HG03095 (cell line): ENCODE results near the gene ZNF618.

ENCODE experiments used
- ATAC-seq: cut with Tn5 transposase; IDR thresholded peaks from one replicate; pipeline ENCODE4 v1.9.1; 2021; ENCODE audit warnings: moderate library complexity; ENCODE audit not compliant: unreplicated experiment

ZNF618 gene

DNA sequence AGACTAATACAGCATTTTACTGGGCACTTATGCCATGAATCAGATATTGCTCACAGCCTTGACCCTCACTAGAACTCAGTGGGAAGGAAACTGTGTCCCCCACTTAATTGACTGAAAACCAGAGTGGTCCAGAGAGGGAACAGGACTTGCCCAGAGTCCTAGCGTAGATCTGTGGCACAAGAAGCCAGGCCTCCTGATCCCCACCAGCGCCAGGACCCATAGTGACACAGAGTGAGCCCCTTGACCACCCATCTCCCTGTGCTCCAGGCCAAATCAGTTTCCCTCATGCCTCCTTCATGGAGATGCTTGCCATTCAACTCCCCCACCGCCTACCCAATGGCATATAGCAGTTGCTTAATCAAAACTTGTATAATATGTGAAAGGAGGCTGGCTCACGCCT, 214.7 kb downstream of the ZNF618 start:
- no peak for ATAC-seq

- no peak for ATAC-seq
Measured at GRCh38 chr9:114091711-114092110, 215.6 kb downstream of the ZNF618 start.

DNA sequence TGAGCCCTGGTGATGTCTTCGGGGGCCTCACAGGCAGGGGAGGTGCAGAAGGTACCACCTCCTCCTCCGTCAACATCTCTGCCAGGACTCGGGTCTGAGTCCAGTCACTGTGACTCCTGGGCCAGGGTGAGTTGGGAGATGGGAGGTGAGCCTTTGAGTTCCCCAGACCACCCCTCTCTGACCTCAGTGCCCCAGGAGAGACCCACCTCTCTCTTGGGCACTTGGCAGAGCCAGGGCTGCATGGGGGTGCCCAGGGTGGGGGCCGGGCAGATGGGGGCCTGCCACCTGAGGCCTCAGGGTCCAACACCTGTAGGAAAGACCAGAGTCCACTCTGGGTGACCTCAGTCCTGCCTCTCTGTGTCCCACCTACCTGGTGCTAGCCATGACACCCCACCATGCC, 216.2 kb downstream of the ZNF618 start:
- ATAC-seq, result no peak

- no peak for ATAC-seq
Measured at GRCh38 chr9:114093031-114093471, 216.9 kb downstream of the ZNF618 start.

- no peak for ATAC-seq
Measured at GRCh38 chr9:114093761-114094505, 217.8 kb downstream of the ZNF618 start.

GRCh38 chr9:114094971-114095370, 218.9 kb downstream of the ZNF618 start:
- no peak for ATAC-seq

DNA sequence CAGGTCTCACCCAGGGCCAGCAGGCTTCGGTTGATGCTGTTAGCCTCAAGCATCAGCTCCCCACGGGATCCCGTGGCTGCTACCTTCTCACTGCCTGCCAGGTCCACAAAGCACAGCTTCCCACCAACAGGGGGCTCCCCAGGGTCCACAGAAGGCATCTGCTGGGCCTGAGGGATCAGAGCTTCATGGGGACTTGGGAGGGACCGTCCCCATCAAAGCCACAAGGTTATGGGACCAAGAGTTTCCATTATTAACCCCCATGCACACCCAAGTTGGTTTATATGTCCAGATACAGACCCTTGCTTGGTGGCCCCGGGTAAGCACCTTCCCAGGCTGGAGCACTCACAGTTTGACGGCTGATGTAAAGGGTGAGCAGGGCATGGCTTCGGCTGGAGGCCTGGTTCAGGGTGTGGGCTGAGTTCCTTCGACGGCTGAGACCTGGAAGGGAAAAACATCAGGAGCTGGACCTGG, 220.0 kb downstream of the ZNF618 start:
- no peak for ATAC-seq

GRCh38 chr9:114096866-114097612, 220.9 kb downstream of the ZNF618 start:
- ATAC-seq, result no peak

DNA sequence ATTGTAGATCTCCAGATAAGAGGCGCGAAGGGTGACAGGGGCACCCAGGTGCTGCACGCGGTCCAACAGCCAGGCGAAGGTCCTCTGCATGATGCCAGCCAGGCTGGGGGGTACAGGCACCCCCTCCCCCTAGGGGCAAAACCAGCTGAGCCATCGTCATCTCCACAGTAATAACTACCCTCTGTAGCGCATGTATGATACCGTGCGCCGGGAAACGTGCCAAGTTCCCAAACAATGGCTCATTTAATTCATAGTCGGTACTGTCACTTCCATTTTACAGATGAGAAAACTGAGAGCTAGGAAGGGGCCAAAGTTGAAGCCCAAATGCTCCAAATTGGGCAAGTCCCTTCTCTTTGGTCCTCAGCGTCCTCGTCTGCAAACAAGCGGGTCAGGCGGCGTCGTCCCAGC, 221.5 kb downstream of the ZNF618 start:
- ATAC-seq, result no peak

DNA sequence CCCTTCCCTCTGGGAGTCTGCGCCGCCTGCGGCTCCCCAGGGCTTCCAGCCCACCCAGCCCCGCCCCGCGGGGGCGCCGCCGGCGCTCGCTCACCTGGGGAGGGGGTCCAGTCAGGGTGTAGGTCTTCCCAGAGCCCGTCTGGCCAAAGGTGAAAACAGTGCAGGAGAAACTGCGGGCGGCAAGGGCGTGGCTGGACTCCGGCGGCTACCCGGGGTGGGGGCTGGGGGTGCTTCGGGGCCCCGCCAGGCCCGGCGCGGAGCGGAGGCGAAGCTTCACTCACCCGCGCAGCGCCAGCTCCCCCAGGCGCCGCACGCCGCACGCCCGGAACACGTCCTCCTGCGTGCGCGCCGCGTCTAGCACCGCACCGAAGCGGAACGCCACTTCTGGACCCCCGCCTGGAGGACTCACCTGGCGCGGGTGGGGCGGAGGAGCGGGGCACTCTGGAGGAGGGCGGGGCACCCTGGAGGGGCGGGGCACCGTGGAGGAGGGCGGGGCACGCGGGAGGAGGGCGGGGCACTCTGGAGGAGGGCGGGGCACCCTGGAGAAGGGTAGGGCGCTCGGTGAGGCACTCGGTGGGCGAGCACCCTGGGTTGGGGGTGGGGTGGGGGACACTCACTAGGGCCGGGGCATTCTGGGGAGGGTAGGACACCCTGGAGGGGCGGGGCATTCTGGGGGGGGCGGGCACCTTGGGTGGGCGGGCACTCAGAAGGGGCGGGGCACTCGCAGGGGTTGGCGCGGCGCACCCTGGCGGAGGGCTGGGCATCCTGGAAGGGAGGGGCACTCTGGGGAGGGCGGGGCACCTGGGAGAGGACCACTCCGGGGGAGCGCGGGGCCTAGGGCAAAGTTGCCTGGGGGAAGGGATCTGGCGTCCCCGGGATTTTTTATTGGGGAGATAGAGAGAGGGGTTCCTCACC, 222.2 kb downstream of the ZNF618 start:
- no peak for ATAC-seq

DNA sequence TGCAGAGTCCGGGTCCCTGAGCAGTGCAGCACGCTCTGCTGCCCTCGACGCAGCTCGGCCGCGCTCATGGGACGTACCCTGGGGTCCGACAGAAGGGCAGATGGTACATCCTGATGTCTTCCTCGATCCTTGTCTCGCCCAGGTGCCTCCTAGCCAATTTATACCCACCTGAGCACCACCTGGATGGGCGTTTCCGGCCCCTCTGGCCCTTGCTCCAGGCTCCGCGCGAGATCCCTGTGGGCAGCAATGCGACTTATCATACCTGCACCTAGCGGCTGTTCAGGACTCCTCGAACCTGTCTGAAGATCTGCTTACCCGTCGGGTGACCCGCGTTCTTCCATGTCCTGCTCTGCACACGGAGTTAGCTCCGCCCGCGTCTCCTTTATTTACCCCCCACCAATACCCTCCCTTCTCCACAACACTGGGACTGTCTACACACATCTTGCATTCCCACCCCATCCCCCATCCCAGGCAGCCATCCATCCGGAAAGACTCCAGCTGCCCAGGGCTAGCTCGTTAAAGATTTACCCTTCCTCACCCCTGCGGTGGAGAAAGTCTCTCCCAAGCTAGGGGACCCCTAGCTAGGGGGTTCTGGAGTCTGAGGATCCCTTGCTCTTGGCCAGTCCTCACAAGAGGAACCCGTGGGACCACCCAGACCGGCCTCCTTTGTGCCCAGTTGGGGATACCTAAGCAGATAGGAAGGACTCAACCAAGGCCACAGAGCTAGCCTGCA, 223.0 kb downstream of the ZNF618 start, which contains the start of gene KIF12:
KIF12 (minus strand) TSS at position 357 of the 733 bp plus-strand sequence; CDS start at position 341, 16 bp downstream.
- no peak for ATAC-seq

DNA sequence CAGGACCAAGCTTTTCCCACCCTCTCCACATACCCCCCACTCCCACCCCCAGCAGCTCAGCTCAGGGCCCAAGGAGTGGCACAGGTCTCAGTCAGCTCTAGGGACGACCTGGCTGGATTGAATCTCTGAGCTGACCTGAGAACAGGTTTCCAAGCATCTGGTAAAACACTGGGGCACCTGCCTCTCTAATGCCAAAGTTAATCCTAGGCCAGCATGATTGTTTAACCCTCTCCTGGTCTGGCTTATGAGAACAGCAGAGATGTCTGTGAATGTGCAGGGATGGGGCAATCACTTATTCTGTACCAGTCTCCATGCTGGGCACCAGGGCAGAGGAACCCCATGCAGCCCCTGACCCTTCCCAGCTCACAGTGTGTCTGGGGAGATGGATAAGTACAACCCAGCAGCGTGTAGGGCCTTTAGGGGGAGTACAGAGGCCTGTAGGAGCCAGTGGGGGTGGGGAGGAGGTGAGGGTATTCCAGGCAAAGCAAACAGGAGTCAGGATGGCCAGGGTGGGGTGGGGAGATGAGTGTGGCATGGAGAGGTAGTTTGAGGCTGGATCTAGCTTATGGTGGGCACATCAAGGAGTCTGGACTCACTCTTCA, 223.7 kb downstream of the ZNF618 start:
- no peak for ATAC-seq

GRCh38 chr9:114100536-114100935, 224.4 kb downstream of the ZNF618 start:
- ATAC-seq, result no peak

- ATAC-seq, result no peak
Measured at GRCh38 chr9:114102484-114102883, 226.4 kb downstream of the ZNF618 start.

DNA sequence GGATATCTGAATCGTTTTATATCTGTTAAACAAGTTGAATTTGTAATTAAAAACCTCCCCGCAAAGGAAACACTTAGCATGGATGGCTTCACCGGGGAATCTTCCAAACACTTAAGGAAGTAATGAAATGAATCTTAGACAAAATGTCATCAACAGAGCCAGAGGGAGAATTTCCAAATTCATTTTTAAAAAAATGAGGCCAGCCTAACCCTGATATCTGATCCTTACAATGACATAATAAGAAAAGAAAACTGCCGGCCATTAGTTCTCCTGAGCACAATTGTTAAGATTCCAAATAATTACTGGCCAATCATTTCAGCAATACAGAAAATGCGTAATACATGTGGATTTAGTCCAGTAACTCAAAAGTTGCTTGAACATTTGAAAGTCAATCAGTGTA, 229.1 kb downstream of the ZNF618 start:
- ATAC-seq, result no peak
